Measurements from ENCODE around the gene HIRA. TPM values are rescaled to one million over a fixed set of nuclear protein-coding genes. Genes with fewer than 3 reads are reported as not detected.
"Not testable (repeated sequence)": the region's sequence is repeated elsewhere in the genome, so short reads cannot be mapped to it uniquely, and the experiment has no call there.

HIRA gene
- polyA plus RNA-seq, 1 experiment = 17.1 TPM

- Histone ChIP-seq H3K4me3 (ENCODE audit: low read depth, low read length) (no peak overlapping the region), H3K36me3 (ENCODE audit: control insufficient read depth, insufficient read depth, low read length) (peaks cover 3% of the 10 kb centered on the region), H3K27me3 (ENCODE audit: control insufficient read depth, insufficient read depth, low read length) (no peaks in the 10 kb centered on the region)
- no peak for TF ChIP-seq CTCF (IDR thresholded peaks at IDR 0.05; ENCODE audit: insufficient read depth, low read depth, low read length)
- no peak for DNase-seq (ENCODE audit: low read depth)
- ChIA-PET CTCF (no interaction called here), POLR2A (no interaction called here)
Observed at GRCh38 chr22:19325296-19325948, 106.1 kb downstream of the HIRA start.

GRCh38 chr22:19323420-19323819 lies 108.1 kb downstream of the HIRA start:
- CTCF ChIA-PET = not testable (repeated sequence)

GRCh38 chr22:19321757-19322156 lies 109.8 kb downstream of the HIRA start:
- ChIA-PET POLR2A (no interaction called here), CTCF (no interaction called here)
- Histone ChIP-seq H3K4me3 (ENCODE audit: low read depth, low read length) (no peak overlapping the region), H3K36me3 (ENCODE audit: control insufficient read depth, insufficient read depth, low read length) (no peaks in the 10 kb centered on the region), H3K27me3 (ENCODE audit: control insufficient read depth, insufficient read depth, low read length) (no peaks in the 10 kb centered on the region)
- no peak for TF ChIP-seq CTCF (IDR thresholded peaks at IDR 0.05; ENCODE audit: insufficient read depth, low read depth, low read length)
- DNase-seq (ENCODE audit: low read depth) = no peak

More at GRCh38 chr22:19323420-19323819, 108.1 kb downstream of the HIRA start:
- H3K27me3 ChIP-seq (ENCODE audit: control insufficient read depth, insufficient read depth, low read length); H3K36me3 ChIP-seq (ENCODE audit: control insufficient read depth, insufficient read depth, low read length); POLR2A ChIA-PET; DNase-seq (ENCODE audit: low read depth); H3K4me3 ChIP-seq (ENCODE audit: low read depth, low read length): not testable (repeated sequence)

- H3K4me3 ChIP-seq (ENCODE audit: low read depth, low read length); H3K36me3 ChIP-seq (ENCODE audit: control insufficient read depth, insufficient read depth, low read length); POLR2A ChIA-PET; DNase-seq (ENCODE audit: low read depth); CTCF ChIA-PET; H3K27me3 ChIP-seq (ENCODE audit: control insufficient read depth, insufficient read depth, low read length): not testable (repeated sequence)
Observed at GRCh38 chr22:19320136-19320535, 111.4 kb downstream of the HIRA start.

GRCh38 chr22:19319281-19319680 lies 112.3 kb downstream of the HIRA start:
- TF ChIP-seq CTCF (IDR thresholded peaks at IDR 0.05; ENCODE audit: insufficient read depth, low read depth, low read length) = no peak
- ChIA-PET POLR2A (no interaction called here), CTCF (no interaction called here)
- Histone ChIP-seq H3K36me3 (ENCODE audit: control insufficient read depth, insufficient read depth, low read length) (no peaks in the 10 kb centered on the region), H3K4me3 (ENCODE audit: low read depth, low read length) (no peak overlapping the region), H3K27me3 (ENCODE audit: control insufficient read depth, insufficient read depth, low read length) (no peaks in the 10 kb centered on the region)
- no peak for DNase-seq (ENCODE audit: low read depth)

- DNase-seq (ENCODE audit: low read depth) = no peak
- Histone ChIP-seq H3K36me3 (ENCODE audit: control insufficient read depth, insufficient read depth, low read length) (no peaks in the 10 kb centered on the region), H3K4me3 (ENCODE audit: low read depth, low read length) (no peak overlapping the region), H3K27me3 (ENCODE audit: control insufficient read depth, insufficient read depth, low read length) (no peaks in the 10 kb centered on the region)
- ChIA-PET CTCF (no interaction called here), POLR2A (no interaction called here)
- no peak for TF ChIP-seq CTCF (IDR thresholded peaks at IDR 0.05; ENCODE audit: insufficient read depth, low read depth, low read length)
Observed at GRCh38 chr22:19317865-19318264, 113.7 kb downstream of the HIRA start.
